K562 (cell line): Measurements from ENCODE around the gene CYP2W1. TPM values are rescaled to one million over a fixed set of nuclear protein-coding genes. Genes with fewer than 3 reads are reported as not detected.
A peak's percentile ranks its signal among the peaks of the same experiment; 100 is the strongest.

Experiments
- ATAC-seq: fragments of 200-7000 bp; cut with Tn5 transposase; 3 replicates; pipeline ENCODE4 v1.9.1; 2020; ENCODE audit warnings: moderate library complexity
- BruUV-seq: library from RNA; stranded (reverse); fragments of 400-500 nt; replicated peaks from 2 replicates; lab custom pipeline; 2021; lab: Mats Ljungman, UMichigan
- CTCF ChIA-PET: fragments of 300-600 bp; formaldehyde crosslinking; extraction: SDS; loops from one replicate; lab custom pipeline; 2021; ENCODE audit warnings: low intra/inter-chr PET ratio; lab: Yijun Ruan, JAX
- POLR2A ChIA-PET: fragments of 300-600, 350-650 bp; sonication (Branson Sonifier 250); formaldehyde crosslinking; extraction: SDS; loops from one replicate; lab custom pipeline; 2021; ENCODE audit warnings: antibody characterized with exemption, inconsistent platforms; lab: Yijun Ruan, JAX
- DNase-seq, 4 experiments: peaks; one replicate each; pipeline versions ENCODE4 v3.0.0 to v3.0.0-alpha.2; 2011 to 2018; ENCODE audit warnings: low spot score in 3 of 4, mixed read lengths in 3 of 4; ENCODE audit errors: extremely low read depth in 1 of 4
- FAIRE-seq: peaks from 2 replicates; lab custom pipeline; 2011; peaks lifted over from hg19 to GRCh38; lab: Jason Lieb, UNC
- H2AFZ ChIP-seq: 2 replicates; pipeline ENCODE4 v1.6.0; 2011; ENCODE audit warnings: low read depth, low read length, control low read depth, inconsistent platforms
- H3K27ac ChIP-seq: fragments of 200-600 bp; 3 replicates; pipeline ENCODE4 v1.8.0; 2011; ENCODE audit warnings: low read depth, mild to moderate bottlenecking, control low read depth, inconsistent platforms, low read length, moderate library complexity, mixed read lengths; ENCODE audit errors: extremely low read depth
- H3K27me3 ChIP-seq, 2 experiments: fragments of 300-600 bp in 1 of 2; 2 replicates in 1 of 2; 3 replicates in 1 of 2; pipeline versions ENCODE4 v1.6.0 to v1.8.0; 2011; ENCODE audit warnings: inconsistent platforms in 2 of 2, low read length in 2 of 2, mild to moderate bottlenecking in 1 of 2, mixed read lengths in 1 of 2, moderate library complexity in 1 of 2; ENCODE audit not compliant: control insufficient read depth in 2 of 2, insufficient read depth in 2 of 2
- H3K36me3 ChIP-seq: fragments of 300-600 bp; 3 replicates; pipeline ENCODE4 v1.8.0; 2011; ENCODE audit warnings: mild to moderate bottlenecking, low read length, inconsistent platforms; ENCODE audit not compliant: control insufficient read depth, insufficient read depth
- H3K4me1 ChIP-seq, 2 experiments: fragments of 200-600 bp in 1 of 2; replicated peaks in 1 of 2; 2 replicates in 1 of 2; 3 replicates in 1 of 2; pipeline versions ENCODE4 v1.5.1 to v1.8.0; 2011; ENCODE audit warnings: inconsistent platforms in 2 of 2, low read length in 2 of 2, mild to moderate bottlenecking in 1 of 2, mixed read lengths in 1 of 2, moderate library complexity in 1 of 2; ENCODE audit not compliant: control insufficient read depth in 2 of 2, insufficient read depth in 2 of 2
- H3K4me2 ChIP-seq: 2 replicates; pipeline ENCODE4 v1.6.1; 2011; ENCODE audit warnings: low read length, control low read depth, inconsistent platforms, mixed read lengths; ENCODE audit not compliant: insufficient read depth
- H3K4me3 ChIP-seq: fragments of 200-600 bp; sonication (generic), shearing (Covaris generic); 2 replicates; pipeline ENCODE4 v1.5.1; 2016; ENCODE audit warnings: control low read depth, inconsistent platforms
- H3K79me2 ChIP-seq: fragments of 200-600 bp; 3 replicates; pipeline ENCODE4 v1.8.0; 2011; ENCODE audit warnings: low read length, inconsistent platforms; ENCODE audit not compliant: control insufficient read depth, insufficient read depth
- H3K9ac ChIP-seq, 2 experiments: 2 replicates each; pipeline versions ENCODE4 v1.6.0 to v1.6.1; 2011; ENCODE audit warnings: low read depth in 2 of 2, low read length in 2 of 2, control low read depth in 1 of 2, inconsistent platforms in 1 of 2, mild to moderate bottlenecking in 1 of 2, mixed read lengths in 1 of 2; ENCODE audit not compliant: insufficient read depth in 1 of 2
- H3K9me1 ChIP-seq: one replicate; pipeline ENCODE4 v1.6.0; 2011; ENCODE audit warnings: inconsistent platforms, mild to moderate bottlenecking, low read length, moderate library complexity; ENCODE audit not compliant: control insufficient read depth, insufficient read depth
- H3K9me3 ChIP-seq: replicated peaks from 2 replicates; pipeline ENCODE4 v1.5.1; 2011; ENCODE audit warnings: low read depth, low read length, inconsistent platforms; ENCODE audit not compliant: control insufficient read depth, insufficient read depth
- H4K20me1 ChIP-seq: replicated peaks from 2 replicates; pipeline ENCODE4 v1.6.1; 2011; ENCODE audit warnings: low read length, inconsistent platforms, mixed read lengths; ENCODE audit not compliant: control insufficient read depth, insufficient read depth
- CBFB ChIP-seq: sonication (generic); formaldehyde crosslinking; IDR thresholded peaks from 2 replicates; pipeline ENCODE4 v1.4.0; 2020; ENCODE audit warnings: mild to moderate bottlenecking, missing genetic modification reagents
- ELK3 ChIP-seq: fragments of 450-650 bp; formaldehyde crosslinking; IDR thresholded peaks from 2 replicates; pipeline ENCODE4 v1.4.0; 2020; ENCODE audit warnings: mild to moderate bottlenecking
- FIP1L1 ChIP-seq: fragments of 200-400 bp; formaldehyde crosslinking; IDR thresholded peaks from 2 replicates; pipeline ENCODE4 v1.6.1; 2018; ENCODE audit warnings: mild to moderate bottlenecking, low read depth, low read length; ENCODE audit not compliant: poor library complexity, severe bottlenecking
- NCOA4 ChIP-seq: fragments of 450-650 bp; IDR thresholded peaks from 2 replicates; pipeline ENCODE4 v1.6.1; 2018; ENCODE audit warnings: mild to moderate bottlenecking; ENCODE audit not compliant: partially characterized antibody
- PKNOX1 ChIP-seq: fragments of 450-650 bp; IDR thresholded peaks from 2 replicates; pipeline ENCODE4 v1.6.1; 2016
- SREBF2 ChIP-seq: sonication (generic); formaldehyde crosslinking; IDR thresholded peaks from 2 replicates; pipeline ENCODE4 v1.4.0; 2020; ENCODE audit warnings: mild to moderate bottlenecking, missing genetic modification reagents
- TFAM ChIP-seq: fragments of 250-450 bp; sonication (Bioruptor Pico); conservative IDR thresholded peaks from 2 replicates; pipeline ENCODE4 v1.5.0; 2021; ENCODE audit warnings: mild to moderate bottlenecking, moderate library complexity
- ZBTB17 ChIP-seq: fragments of 450-650 bp; formaldehyde crosslinking; IDR thresholded peaks from 2 replicates; pipeline ENCODE4 v1.4.0; 2020; ENCODE audit warnings: mild to moderate bottlenecking
- ZFP36 ChIP-seq: fragments of 150-350 bp; IDR thresholded peaks from 2 replicates; pipeline ENCODE4 v1.6.1; 2018; ENCODE audit warnings: low read length, low read depth; ENCODE audit not compliant: partially characterized antibody
- ZNF121 ChIP-seq: sonication (generic); formaldehyde crosslinking; conservative IDR thresholded peaks from 2 replicates; pipeline ENCODE4 v1.8.0; 2022; ENCODE audit warnings: missing genetic modification reagents
- ZNF280A ChIP-seq: fragments of 450-650 bp; IDR thresholded peaks from 2 replicates; pipeline ENCODE4 v1.6.1; 2018; ENCODE audit warnings: mild to moderate bottlenecking, low read depth; ENCODE audit not compliant: partially characterized antibody
- WGBS: fragments of 100-300 bp; shearing (Covaris generic); methylation state at CpG from one replicate; pipeline ENCODE4 v1.1.6; 2016; ENCODE audit warnings: low coverage, mixed read lengths; ENCODE audit not compliant: insufficient coverage; ENCODE audit errors: missing lambda C conversion rate; 5-methylcytosine and 5-hydroxymethylcytosine counted together
- in situ Hi-C: fragments of 300-500 bp; cut with MboI; formaldehyde crosslinking; loops from 4 replicates; pipeline ENCODE4 v1.15.0; 2018; ENCODE audit warnings: inconsistent platforms, mixed read lengths
- intact Hi-C: fragments of 100-400 bp; cut with micrococcal nuclease; formaldehyde crosslinking; loops from 2 replicates; pipeline ENCODE4 v1.14.2; 2022
- polyA plus RNA-seq, 8 experiments: library from polyadenylated mRNA; depleted of rRNA in 4 of 8; stranded (reverse) in 5 of 8; unstranded in 3 of 8; fragments of >200 nt; fragmentation: Nextera tagmentation in 2 of 8; fragmentation: Illumina TruSeq in 1 of 8; extraction: Ambion mirVana in 2 of 8; extraction: Trizol in 1 of 8; gene quantifications; 2 replicates each; pipeline versions ENCODE4 v1.2.1 to v1.2.3, GENCODE V29; 2011 to 2014; ENCODE audit warnings: inconsistent platforms in 1 of 8, missing spikeins in 1 of 8
- total RNA-seq, 7 experiments: library from RNA; depleted of rRNA in 6 of 7; stranded (reverse); fragments of >200 nt in 6 of 7; fragmentation: Illumina TruSeq in 2 of 7; extraction: Trizol in 2 of 7; gene quantifications; 2 replicates each; pipeline versions ENCODE4 v1.2.1 to v1.2.3, GENCODE V29; 2011 to 2021; ENCODE audit warnings: low replicate concordance in 1 of 7

CYP2W1 gene
- total and polyA plus RNA-seq, 9 of the 15 experiments (the other 6 are each of a cell fraction or from before 2014, with no cell fraction given) = not detected

- ATAC-seq (no peak), FAIRE-seq (no peak)
- H3K4me2 ChIP-seq = no peak overlapping the region
- H3K9me1 ChIP-seq = no peaks in the 10 kb centered on the region
- H4K20me1 ChIP-seq = no peaks in the 10 kb centered on the region
- H3K9ac ChIP-seq = no peak overlapping the region
- WGBS = 28% methylated on average over 16 of the region's 16 CpGs
- intact Hi-C loops = no loop called here
- H3K79me2 ChIP-seq = no peaks in the 10 kb centered on the region
- no peak overlapping the region for H2AFZ ChIP-seq
- H3K4me3 ChIP-seq = no peak overlapping the region
- POLR2A ChIA-PET = no interaction called here
- no peak overlapping the region for H3K27ac ChIP-seq
- H3K9me3 ChIP-seq = peaks cover 8% of the 10 kb centered on the region
- no TSS peak for BruUV-seq
- H3K27me3 ChIP-seq = peaks cover 0 to 18% of the 10 kb centered on the region in 2 experiments; a peak in 2 of 5 replicates
- TF ChIP-seq ZBTB17 (CRISPR knock-in tag) (no peak), ZNF121 (no peak), SREBF2 (CRISPR knock-in tag) (no peak)
- TF ChIP-seq, all 486 proteins: peak for 0
- no peak for DNase-seq
- Histone ChIP-seq H3K4me1 (peaks cover 0 to 28% of the 10 kb centered on the region in 2 experiments; a peak in 2 of 5 replicates), H3K36me3 (no peaks in the 10 kb centered on the region)
- CTCF ChIA-PET = no interaction called here
- in situ Hi-C loops = no loop called here
These were observed 45.0 kb upstream of the CYP2W1 start for GRCh38 chr7:937856-938484.

- WGBS = 56% methylated on average over 19 of the region's 27 CpGs
- DNase-seq (no peak), FAIRE-seq (no peak), ATAC-seq (no peak)
- Histone ChIP-seq H4K20me1 (no peaks in the 10 kb centered on the region), H3K4me2 (no peak overlapping the region), H2AFZ (no peak overlapping the region), H3K27me3 (peaks cover 0 to 18% of the 10 kb centered on the region in 2 experiments; a peak in 2 of 5 replicates), H3K36me3 (no peaks in the 10 kb centered on the region), H3K9me3 (peaks cover 8% of the 10 kb centered on the region), H3K4me1 (peaks cover 0 to 28% of the 10 kb centered on the region in 2 experiments; a peak in 2 of 5 replicates), H3K27ac (no peak overlapping the region), H3K4me3 (no peak overlapping the region), H3K9me1 (no peaks in the 10 kb centered on the region), H3K9ac (peak overlapping the region in 1 of 2 experiments; percentile 52; a peak in 1 of 4 replicates), H3K79me2 (no peaks in the 10 kb centered on the region)
- ChIA-PET POLR2A (no interaction called here), CTCF (no interaction called here)
- intact Hi-C loops (no loop called here), in situ Hi-C loops (no loop called here)
- no TSS peak for BruUV-seq
- no peak for TF ChIP-seq FIP1L1
- TF ChIP-seq TFAM (CRISPR knock-in tag) = no peak
- TF ChIP-seq CBFB (CRISPR knock-in tag) = no peak
- no peak for TF ChIP-seq ZFP36
- no peak for TF ChIP-seq ELK3
- no peak for TF ChIP-seq ZNF280A
- TF ChIP-seq PKNOX1 = no peak
- no peak for TF ChIP-seq NCOA4
These were observed 44.3 kb upstream of the CYP2W1 start for GRCh38 chr7:938546-939185.
